HT1080 (cell line): Measurements from ENCODE around the gene NIM1K. TPM values are rescaled to one million over a fixed set of nuclear protein-coding genes. Genes with fewer than 3 reads are reported as not detected.
"Not testable (repeated sequence)": the region's sequence is repeated elsewhere in the genome, so short reads cannot be mapped to it uniquely, and the experiment has no call there.

Experiments used
- DNase-seq: peaks from one replicate; pipeline ENCODE4 v3.0.0-alpha.2; 2015; ENCODE audit warnings: low read depth
- small RNA-seq: library from RNA; depleted of rRNA; stranded (forward); fragments of <200 nt; gene quantifications from one replicate; pipeline ENCODE3, GENCODE V24; 2014
- total RNA-seq: library from RNA; depleted of rRNA; stranded (reverse); fragments of >200 nt; shearing (Covaris generic); gene quantifications from 2 replicates; pipeline ENCODE4 v1.2.3, GENCODE V29; 2014; rRNA removed

Gene NIM1K
- total RNA-seq, 1 experiment from 2014 or later, result 0.02 TPM

DNA sequence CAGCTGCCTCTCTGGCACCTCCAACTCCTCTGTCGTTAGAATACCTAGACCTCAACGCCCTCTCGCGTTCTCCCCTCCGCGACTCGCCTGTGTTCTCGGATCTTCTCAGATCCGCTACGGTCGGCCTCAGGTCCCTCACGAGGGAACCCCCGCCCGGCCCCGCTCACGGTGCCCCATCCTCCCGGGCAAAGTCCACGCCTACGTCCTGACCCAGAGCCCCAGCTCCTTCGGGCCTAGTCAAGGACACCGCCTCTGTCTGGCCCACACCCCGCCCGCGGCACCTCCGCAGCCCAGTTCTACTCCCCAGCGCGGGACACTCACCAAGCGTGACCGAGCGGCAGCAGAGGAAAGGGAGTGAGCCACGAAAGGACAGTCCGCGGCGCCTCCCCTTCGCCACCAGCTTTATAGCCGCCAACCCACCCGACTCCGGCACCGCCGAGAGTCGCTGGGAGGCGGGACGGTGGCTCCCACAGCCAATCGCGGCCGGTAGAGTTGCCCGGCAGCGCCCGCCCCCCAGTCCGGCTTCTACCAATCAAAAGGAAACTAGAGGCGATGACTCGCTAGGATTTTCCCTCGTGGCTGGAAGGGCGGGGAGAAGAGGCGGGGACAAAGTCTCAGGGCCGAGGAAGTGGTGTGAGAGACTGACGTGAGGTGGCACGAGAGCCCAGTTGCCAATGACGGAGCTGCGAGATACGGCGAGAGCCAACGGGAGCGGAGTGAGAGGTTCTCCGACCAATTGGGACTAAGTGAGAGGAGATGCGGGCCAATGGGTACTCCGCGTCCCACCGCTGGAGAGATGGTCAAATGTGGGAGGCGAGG lies 121.2 kb downstream of the NIM1K start, which contains the start of gene HMGCS1:
HMGCS1 (minus strand) TSS at position 378 of the 819 bp plus-strand sequence. CDS start 14,447 bp downstream, outside the sequence.
- peak; percentile 100 for DNase-seq

GRCh38 chr5:43313854-43314457 lies 121.9 kb downstream of the NIM1K start:
- no peak for DNase-seq

- no peak for DNase-seq
Measured at GRCh38 chr5:43314724-43315123, 122.7 kb downstream of the NIM1K start.

GRCh38 chr5:43315263-43315662 lies 123.2 kb downstream of the NIM1K start:
- peak; percentile 88 for DNase-seq

- DNase-seq, result no peak
Measured at GRCh38 chr5:43315682-43316081, 123.7 kb downstream of the NIM1K start.

- no peak for DNase-seq
Measured at GRCh38 chr5:43316421-43316820, 124.4 kb downstream of the NIM1K start.

GRCh38 chr5:43320846-43321245 lies 128.8 kb downstream of the NIM1K start:
- DNase-seq, result no peak

DNA sequence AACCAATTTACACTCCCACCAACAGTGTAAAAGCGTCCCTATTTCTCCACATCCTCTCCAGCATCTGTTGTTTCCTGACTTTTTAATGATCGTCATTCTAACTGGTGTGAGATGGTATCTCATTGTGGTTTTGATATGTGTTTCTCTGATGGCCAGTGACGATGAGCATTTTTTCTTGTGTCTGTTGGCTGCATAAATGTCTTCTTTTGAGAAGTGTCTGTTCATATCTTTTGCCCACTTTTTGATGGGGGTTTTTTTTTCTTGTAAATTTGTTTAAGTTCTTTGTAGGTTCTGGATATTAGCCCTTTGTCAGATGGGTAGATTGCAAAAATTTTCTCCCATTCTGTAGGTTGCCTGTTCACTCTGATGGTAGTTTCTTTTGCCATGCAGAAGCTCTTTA lies 131.5 kb downstream of the NIM1K start:
- not testable (repeated sequence) for DNase-seq

DNA sequence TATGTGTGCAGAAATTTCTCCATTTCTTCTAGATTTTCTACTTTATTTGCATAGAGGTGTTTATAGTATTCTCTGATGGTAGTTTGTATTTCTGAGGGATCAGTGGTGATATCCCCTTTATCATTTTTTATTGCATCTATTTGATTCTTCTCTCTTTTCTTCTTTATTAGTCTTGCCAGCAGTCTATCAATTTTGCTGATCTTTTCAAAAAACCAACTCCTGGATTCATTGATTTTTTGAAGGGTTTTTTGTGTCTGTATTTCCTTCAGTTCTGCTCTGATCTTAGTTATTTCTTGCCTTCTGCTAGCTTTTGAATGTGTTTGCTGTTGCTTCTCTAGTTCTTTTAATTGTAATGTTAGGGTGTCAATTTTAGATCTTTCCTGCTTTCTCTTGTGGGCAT lies 133.6 kb downstream of the NIM1K start:
- not testable (repeated sequence) for DNase-seq

Small RNA genes lying within 50 kb of the gene (small RNA-seq; reads per million reads assigned to genes)
- not detected for gene AC106800.4

Other genes with a start within 250 kb of the NIM1K start
- 0.23 and 0.59 TPM in 2 replicates for gene ANXA2R, start 151.9 kb upstream of the NIM1K start, total RNA-seq
- gene ZNF131, start 71.3 kb upstream of the NIM1K start, total RNA-seq, result 22.2 and 25.9 TPM in 2 replicates
- 71.6 and 114 TPM in 2 replicates for gene HMGCS1, start 121.2 kb downstream of the NIM1K start, total RNA-seq
- gene CCL28, start 220.2 kb downstream of the NIM1K start, total RNA-seq, result 0.11 TPM in 1 of 2 replicates, not detected in the other